Stimulated activated CD8-positive, alpha-beta memory T cell treated with anti-CD3 and anti-CD28 coated beads, Interleukin-4, amount 100 ng/mL, for 4 hours (primary cell): ENCODE results near the gene H2AZ2.
"Not testable (repeated sequence)": the region's sequence is repeated elsewhere in the genome, so short reads cannot be mapped to it uniquely, and the experiment has no call there.

Experiments used
- DNase-seq, 2 donors: peaks; one replicate each; pipeline ENCODE4 v3.0.0-alpha.2; 2020; ENCODE audit warnings: low read depth in 2 of 2, low spot score in 1 of 2

The H2AZ2 gene

GRCh38 chr7:44787762-44788161, 60.1 kb downstream of the H2AZ2 start:
- no peak for DNase-seq

DNA sequence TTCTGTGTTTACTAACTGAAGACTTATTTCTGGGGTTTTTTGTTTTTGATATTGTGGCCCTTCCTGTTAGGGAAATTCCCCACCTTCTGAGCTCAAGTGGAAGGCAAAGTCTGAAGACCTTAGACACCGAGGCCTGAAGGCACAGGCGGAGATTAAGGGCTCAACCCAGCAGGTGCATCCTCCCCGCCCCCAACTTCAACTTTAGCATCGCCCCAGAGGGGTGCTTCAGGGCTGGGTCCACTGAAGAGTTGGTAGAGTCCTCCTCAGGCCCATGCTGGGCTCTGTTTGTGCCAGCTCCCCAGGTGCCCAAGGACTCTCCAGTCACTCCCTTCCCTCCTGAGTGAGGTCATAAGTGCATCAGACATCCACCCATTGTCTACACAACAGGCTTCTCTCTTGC, 60.8 kb downstream of the H2AZ2 start:
- no peak for DNase-seq

DNA sequence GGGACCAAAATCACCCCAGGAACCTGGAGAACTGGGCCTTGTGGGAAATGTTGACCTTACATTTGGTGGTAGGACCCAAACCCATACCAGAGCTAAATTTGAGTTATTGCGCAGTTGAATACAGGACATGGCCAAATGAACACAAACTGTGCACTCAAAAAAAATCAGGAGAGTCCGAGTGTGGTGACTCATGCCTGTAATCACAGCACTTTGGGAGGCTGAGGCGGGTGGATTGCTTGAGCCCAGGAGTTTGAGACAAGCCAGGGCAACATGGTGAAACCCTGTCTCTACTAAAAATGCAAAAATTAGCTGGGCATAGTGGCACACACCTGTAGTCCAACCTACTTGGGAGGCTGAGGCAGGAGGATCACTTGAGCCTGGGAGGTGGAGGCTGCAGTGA, 62.7 kb downstream of the H2AZ2 start:
- DNase-seq: not testable (repeated sequence)

DNA sequence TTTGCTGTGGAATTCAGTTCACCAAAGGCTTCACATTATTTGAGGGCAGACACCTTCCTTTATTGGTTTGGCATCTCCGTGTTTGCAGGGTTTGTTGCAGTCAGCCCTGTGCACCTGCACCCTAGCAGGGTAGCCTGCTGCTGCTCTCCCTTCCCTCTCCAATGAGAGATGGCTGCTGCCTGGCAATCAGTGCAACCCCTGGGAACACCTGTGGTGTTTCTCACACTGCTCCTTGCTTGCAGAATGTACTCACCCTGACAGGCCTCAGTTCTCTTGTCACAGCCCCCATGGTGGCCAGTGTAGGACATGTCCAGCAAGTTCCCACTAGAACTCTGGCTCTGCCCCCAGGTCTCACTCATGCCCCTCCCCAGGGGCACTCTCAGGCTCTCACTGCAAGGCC, 63.5 kb downstream of the H2AZ2 start:
- DNase-seq: no peak

DNA sequence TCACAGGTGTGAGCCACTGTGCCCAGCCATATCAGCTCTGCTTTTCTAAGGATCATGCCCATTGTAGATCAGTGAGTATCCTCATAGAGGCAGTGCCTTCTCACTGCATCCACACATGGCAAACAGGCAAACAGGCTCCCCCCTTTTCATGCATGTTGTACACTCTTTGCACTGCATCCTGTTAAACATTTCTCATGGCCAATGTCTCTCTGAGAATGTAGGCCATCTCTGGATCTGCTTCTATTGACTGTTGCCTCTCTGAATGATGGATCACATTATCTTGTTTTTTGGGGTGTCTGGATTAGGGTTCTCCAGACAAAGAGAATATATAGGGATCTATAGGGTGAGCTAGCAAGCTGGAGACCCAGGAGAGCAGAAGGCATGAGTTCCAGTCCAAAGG, 64.5 kb downstream of the H2AZ2 start:
- no peak for DNase-seq

DNA sequence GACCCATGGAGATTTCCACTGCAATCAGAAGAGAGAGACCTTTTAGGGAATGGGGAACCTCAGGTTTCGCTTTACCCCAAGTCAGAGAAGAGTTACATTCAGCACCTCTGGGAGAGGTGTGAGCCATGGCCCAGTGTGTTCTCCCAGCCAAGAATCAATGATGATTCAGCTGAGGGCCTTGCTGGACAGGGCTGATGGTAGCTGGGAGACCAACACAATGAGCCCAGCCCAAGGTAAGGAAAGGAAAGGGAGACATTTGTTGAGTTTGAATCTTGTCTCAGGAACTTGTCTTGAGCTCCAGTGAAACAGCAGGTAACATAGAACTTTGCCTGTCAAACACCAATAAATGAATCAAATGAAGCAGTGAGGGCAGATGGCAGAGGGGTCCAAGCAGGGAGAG, 65.4 kb downstream of the H2AZ2 start:
- no peak for DNase-seq
